NCI-H82 treated with DMSO at 0.1 percent for 48 hours (cell line): ENCODE data around the gene DPEP1.

Source experiments
- DNase-seq: peaks from one replicate; lab custom pipeline; 2025; ENCODE audit not compliant: unreplicated experiment; lab: John Stamatoyannopoulos, UW

The DPEP1 gene

GRCh38 chr16:89678258-89678657, 64.8 kb downstream of the DPEP1 start:
- DNase-seq, result no peak

GRCh38 chr16:89685916-89686315, 72.5 kb downstream of the DPEP1 start:
- DNase-seq, result no peak

GRCh38 chr16:89686520-89687091, 73.2 kb downstream of the DPEP1 start, which contains the start of gene CDK10:
CDK10 (plus strand) TSS chr16:89686689; CDS start chr16:89686711, 22 bp downstream.
- DNase-seq, result peak; percentile 64

GRCh38 chr16:89687092-89687940, 73.9 kb downstream of the DPEP1 start:
- DNase-seq, result no peak
